HL-60 (cell line): ENCODE results near the gene SLC45A1.

Source experiments
- GABPA ChIP-seq: IDR thresholded peaks from 2 replicates; pipeline ENCODE4 v1.6.1; 2012; ENCODE audit warnings: low read depth
- POLR2AphosphoS5 ChIP-seq: IDR thresholded peaks from 2 replicates; pipeline ENCODE4 v1.6.1; 2012; ENCODE audit warnings: low read depth
- REST ChIP-seq: IDR thresholded peaks from 2 replicates; pipeline ENCODE4 v1.6.1; 2012; ENCODE audit warnings: low read depth; ENCODE audit not compliant: insufficient replicate concordance
- SPI1 ChIP-seq: IDR thresholded peaks from 2 replicates; pipeline ENCODE4 v1.6.1; 2012; ENCODE audit warnings: low read depth, mild to moderate bottlenecking, borderline replicate concordance
- TF ChIP-seq, protein P1 (sequence below): IDR thresholded peaks from one replicate; pipeline ENCODE4 v1.5.1; 2011; ENCODE audit warnings: low read length, control low read depth, inconsistent platforms; ENCODE audit not compliant: insufficient read depth

DNA sequence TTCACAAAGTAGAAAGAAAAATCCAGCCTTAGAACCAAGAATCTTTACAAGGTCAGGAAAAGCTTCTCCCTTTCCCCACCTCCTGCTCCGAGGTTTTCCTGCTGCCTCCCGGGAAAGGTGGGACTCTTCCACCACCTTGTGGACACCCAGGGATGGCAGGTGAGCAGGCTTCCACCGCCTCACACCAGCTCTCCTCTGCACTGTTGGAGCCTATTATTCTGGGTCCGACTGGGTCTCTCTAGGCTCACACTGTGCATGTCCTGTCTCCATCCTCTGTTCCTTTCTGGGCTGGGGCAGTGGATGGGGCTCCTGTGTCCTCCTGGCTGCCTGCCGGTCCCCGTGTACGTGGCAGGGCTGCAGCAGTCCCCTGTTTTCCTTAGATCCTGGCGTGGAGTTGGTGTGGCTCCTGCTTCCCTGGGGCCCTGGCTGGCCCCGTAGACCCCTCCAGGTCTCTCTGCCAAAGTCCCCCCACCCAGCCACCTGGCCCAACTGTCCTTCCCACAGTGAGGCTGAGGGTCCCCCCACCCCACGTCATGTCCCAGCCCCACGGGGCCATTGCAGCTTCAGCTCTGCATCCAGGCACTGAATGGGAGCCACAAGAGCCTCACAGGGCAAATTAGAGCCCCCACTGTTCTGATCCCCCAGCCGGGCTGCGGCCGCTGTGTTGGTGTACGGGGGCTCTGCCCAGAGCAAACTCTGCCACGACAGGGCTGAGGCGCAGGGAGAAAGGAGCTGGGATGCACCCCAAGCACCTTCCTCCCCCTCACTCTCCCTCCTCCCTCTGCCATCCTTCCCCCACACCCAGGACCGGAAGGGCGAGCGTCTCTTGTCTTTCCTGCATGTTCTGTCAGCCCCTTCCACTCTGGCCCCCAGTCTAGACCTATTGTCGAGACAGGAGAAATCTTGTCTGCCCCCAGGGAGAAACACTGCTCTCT lies 3.3 kb upstream of the SLC45A1 start:
- TF ChIP-seq, protein P1, sequence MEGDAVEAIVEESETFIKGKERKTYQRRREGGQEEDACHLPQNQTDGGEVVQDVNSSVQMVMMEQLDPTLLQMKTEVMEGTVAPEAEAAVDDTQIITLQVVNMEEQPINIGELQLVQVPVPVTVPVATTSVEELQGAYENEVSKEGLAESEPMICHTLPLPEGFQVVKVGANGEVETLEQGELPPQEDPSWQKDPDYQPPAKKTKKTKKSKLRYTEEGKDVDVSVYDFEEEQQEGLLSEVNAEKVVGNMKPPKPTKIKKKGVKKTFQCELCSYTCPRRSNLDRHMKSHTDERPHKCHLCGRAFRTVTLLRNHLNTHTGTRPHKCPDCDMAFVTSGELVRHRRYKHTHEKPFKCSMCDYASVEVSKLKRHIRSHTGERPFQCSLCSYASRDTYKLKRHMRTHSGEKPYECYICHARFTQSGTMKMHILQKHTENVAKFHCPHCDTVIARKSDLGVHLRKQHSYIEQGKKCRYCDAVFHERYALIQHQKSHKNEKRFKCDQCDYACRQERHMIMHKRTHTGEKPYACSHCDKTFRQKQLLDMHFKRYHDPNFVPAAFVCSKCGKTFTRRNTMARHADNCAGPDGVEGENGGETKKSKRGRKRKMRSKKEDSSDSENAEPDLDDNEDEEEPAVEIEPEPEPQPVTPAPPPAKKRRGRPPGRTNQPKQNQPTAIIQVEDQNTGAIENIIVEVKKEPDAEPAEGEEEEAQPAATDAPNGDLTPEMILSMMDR: peak; percentile 56
- TF ChIP-seq GABPA (no peak), REST (no peak), POLR2AphosphoS5 (no peak), SPI1 (no peak)
